Measurements from ENCODE around the gene VWA1.

- TF ChIP-seq E2F8 (IDR thresholded peaks at IDR 0.05; ENCODE audit: low read depth, partially characterized antibody), result no peak
- no peak for TF ChIP-seq MLLT1 (IDR thresholded peaks at IDR 0.05)
- TF ChIP-seq MYC (IDR thresholded peaks at IDR 0.05; ENCODE audit: insufficient read depth, insufficient read length, insufficient replicate concordance, low read length, severe bottlenecking), result no peak
- TF ChIP-seq CTCF (IDR thresholded peaks at IDR 0.05 in 2 of 3, conservative IDR thresholded peaks at IDR 0.05 in 1 of 3; ENCODE audit: control insufficient read depth in 2 of 3, extremely low read depth in 1 of 3, insufficient read depth in 1 of 3, low read depth in 3 of 3, low read length in 3 of 3), result no peak
- no peak for TF ChIP-seq ZBTB4 (CRISPR knock-in tag; IDR thresholded peaks at IDR 0.05)
- no peak for TF ChIP-seq NR2F1 (conservative IDR thresholded peaks at IDR 0.05)
Measured at GRCh38 chr1:1430114-1430982, 5.1 kb upstream of the VWA1 start.
